NK-92 (cell line): ENCODE results near the gene GIT2.
"Not testable (repeated sequence)": the region's sequence is repeated elsewhere in the genome, so short reads cannot be mapped to it uniquely, and the experiment has no call there.

ENCODE experiments used
- DNase-seq: peaks from one replicate; lab custom pipeline; 2025; ENCODE audit not compliant: unreplicated experiment; lab: John Stamatoyannopoulos, UW

Gene GIT2

GRCh38 chr12:109949089-109949488, 47.1 kb downstream of the GIT2 start:
- DNase-seq = no peak

- DNase-seq = no peak
These were observed 47.8 kb downstream of the GIT2 start for GRCh38 chr12:109948368-109948767.

- no peak for DNase-seq
These were observed 48.6 kb downstream of the GIT2 start for GRCh38 chr12:109947521-109947920.

GRCh38 chr12:109946913-109947312, 49.3 kb downstream of the GIT2 start:
- no peak for DNase-seq

- no peak for DNase-seq
These were observed 49.7 kb downstream of the GIT2 start for GRCh38 chr12:109946505-109946904.

GRCh38 chr12:109944561-109945359, 51.4 kb downstream of the GIT2 start:
- no peak for DNase-seq

- no peak for DNase-seq
These were observed 52.4 kb downstream of the GIT2 start for GRCh38 chr12:109943811-109944210.

- DNase-seq = no peak
These were observed 55.7 kb downstream of the GIT2 start for GRCh38 chr12:109940339-109940923.

- DNase-seq = no peak
These were observed 56.7 kb downstream of the GIT2 start for GRCh38 chr12:109939504-109939903.

GRCh38 chr12:109938947-109939346, 57.2 kb downstream of the GIT2 start:
- DNase-seq = no peak

- no peak for DNase-seq
These were observed 58.8 kb downstream of the GIT2 start for GRCh38 chr12:109937371-109937770.

GRCh38 chr12:109934026-109934425, 62.1 kb downstream of the GIT2 start:
- no peak for DNase-seq

GRCh38 chr12:109932878-109933503, 63.2 kb downstream of the GIT2 start:
- no peak for DNase-seq

- DNase-seq = no peak
These were observed 65.0 kb downstream of the GIT2 start for GRCh38 chr12:109931143-109931542.

- DNase-seq = no peak
These were observed 66.0 kb downstream of the GIT2 start for GRCh38 chr12:109930028-109930800.

- DNase-seq = not testable (repeated sequence)
These were observed 66.8 kb downstream of the GIT2 start for GRCh38 chr12:109929326-109929725.

- no peak for DNase-seq
These were observed 68.0 kb downstream of the GIT2 start for GRCh38 chr12:109928058-109928656.

- DNase-seq = no peak
These were observed 68.5 kb downstream of the GIT2 start for GRCh38 chr12:109927622-109928021.

- DNase-seq = no peak
These were observed 69.5 kb downstream of the GIT2 start for GRCh38 chr12:109926488-109927210.

GRCh38 chr12:109926016-109926415, 70.2 kb downstream of the GIT2 start:
- DNase-seq = no peak
